Naive thymus-derived CD8-positive, alpha-beta T cell (primary cell): ENCODE data around the gene SNAP29. TPM values are rescaled to one million over a fixed set of nuclear protein-coding genes. Genes with fewer than 3 reads are reported as not detected.
A peak's percentile ranks its signal among the peaks of the same experiment; 100 is the strongest.
"Not testable (repeated sequence)": the region's sequence is repeated elsewhere in the genome, so short reads cannot be mapped to it uniquely, and the experiment has no call there.

Experiments used
- ATAC-seq, 2 donors: fragments of 150-1000 bp; cut with Tn5 transposase in 1 of 2; sonication (Bioruptor Pico), chemical (Tn5 transposase) in 1 of 2; 1 replicate in 1 of 2; 2 replicates in 1 of 2; pipeline ENCODE4 v1.10.0; 2021; ENCODE audit warnings: mild to moderate bottlenecking in 2 of 2, moderate library complexity in 2 of 2
- POLR2A ChIA-PET: fragments of 350-600 bp; sonication (Branson Sonifier 250); formaldehyde crosslinking; loops from one replicate; lab custom pipeline; 2021; ENCODE audit warnings: antibody characterized with exemption; lab: Charles Lee
- DNase-seq, 10 donors: peaks; one replicate each; pipeline versions ENCODE4 v3.0.0 to v3.0.0-alpha.2; 2020 to 2022
- H3K27ac Mint-ChIP-seq, 10 donors: one replicate each; pipeline ENCODE4 v1.8.0; 2020 to 2022; ENCODE audit warnings: mild to moderate bottlenecking in 10 of 10, mixed read lengths in 10 of 10, moderate library complexity in 4 of 10, inconsistent platforms in 1 of 10
- H3K27me3 Mint-ChIP-seq, 5 donors: one replicate each; pipeline ENCODE4 v1.8.0; 2021 to 2022; ENCODE audit warnings: mixed read lengths in 5 of 5
- H3K36me3 Mint-ChIP-seq, 3 donors: one replicate each; pipeline ENCODE4 v1.8.0; 2020 to 2022; ENCODE audit warnings: mixed read lengths in 3 of 3, mild to moderate bottlenecking in 2 of 3, inconsistent platforms in 1 of 3
- H3K4me1 Mint-ChIP-seq, 4 donors: one replicate each; pipeline ENCODE4 v1.8.0; 2021 to 2022; ENCODE audit warnings: mixed read lengths in 4 of 4
- H3K4me3 Mint-ChIP-seq, 10 donors: one replicate each; pipeline ENCODE4 v1.8.0; 2020 to 2022; ENCODE audit warnings: mild to moderate bottlenecking in 10 of 10, mixed read lengths in 10 of 10, moderate library complexity in 6 of 10, inconsistent platforms in 1 of 10
- H3K9me3 Mint-ChIP-seq, 9 donors: one replicate each; pipeline ENCODE4 v1.8.0; 2020 to 2022; ENCODE audit warnings: mixed read lengths in 9 of 9, mild to moderate bottlenecking in 3 of 9, inconsistent platforms in 1 of 9, moderate library complexity in 1 of 9
- polyA plus RNA-seq, 3 donors: library from polyadenylated mRNA; unstranded; fragments of 300-500 nt; fragmentation: Illumina TruSeq; gene quantifications; one replicate each; pipeline ENCODE4 v1.2.3, GENCODE V29; 2021
- total RNA-seq, 8 experiments: library from RNA in 2 of 8; stranded (reverse) in 2 of 8; gene quantifications; one replicate each; pipeline ENCODE4 v1.2.3 and lab custom pipeline; 2021 to 2026

Gene SNAP29
- total and polyA plus RNA-seq, 5 experiments from 2014 or later: 18.2 to 25.1 (median 20.8) TPM

DNA sequence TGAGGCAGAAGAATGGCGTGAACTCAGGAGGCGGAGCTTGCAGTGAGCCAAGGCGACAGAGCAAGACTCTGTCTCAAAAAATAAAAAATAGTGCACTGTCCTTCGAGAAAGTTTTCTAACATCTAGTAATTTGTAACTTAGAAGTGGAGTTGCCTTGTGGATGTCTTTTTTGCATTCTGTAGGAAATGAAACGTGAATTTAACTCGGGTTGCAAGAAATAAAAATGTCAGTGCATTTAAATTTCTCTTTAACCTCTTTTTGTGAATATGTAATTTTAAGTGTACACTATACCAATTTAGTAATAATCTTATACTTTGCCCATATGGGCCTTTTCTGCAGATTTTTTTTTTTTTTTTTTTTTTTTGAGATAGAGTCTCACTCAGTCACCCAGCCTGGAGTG lies 32.2 kb downstream of the SNAP29 start:
- H3K9me3 Mint-ChIP-seq: no peaks in the 10 kb centered on the region
- ATAC-seq (no peak), DNase-seq (no peak)
- H3K4me3 Mint-ChIP-seq: no peak overlapping the region
- no peaks in the 10 kb centered on the region for H3K4me1 Mint-ChIP-seq
- no peak overlapping the region for H3K27ac Mint-ChIP-seq
- H3K27me3 Mint-ChIP-seq: peaks cover 0 to 4% (median 2%) of the 10 kb centered on the region in 5 donors
- POLR2A ChIA-PET: interaction anchor here (0.5 to 0.7 kb wide), 3 partner anchors 37 to 186 kb away, joined by 3 to 4 read pairs (median 4); no protein-coding TSS in a partner anchor
- peaks cover 0 to 32% (median 5%) of the 10 kb centered on the region in 3 donors for H3K36me3 Mint-ChIP-seq

- not testable (repeated sequence) for H3K9me3 Mint-ChIP-seq, H3K4me1 Mint-ChIP-seq, DNase-seq, ATAC-seq, H3K4me3 Mint-ChIP-seq, H3K27me3 Mint-ChIP-seq, H3K36me3 Mint-ChIP-seq, H3K27ac Mint-ChIP-seq
- POLR2A ChIA-PET: interaction anchor here (1.2 kb wide), 1 partner anchor 9 kb away, joined by 3 read pairs; no protein-coding TSS in a partner anchor
These were observed 38.9 kb downstream of the SNAP29 start for GRCh38 chr22:20897737-20898136.

DNA sequence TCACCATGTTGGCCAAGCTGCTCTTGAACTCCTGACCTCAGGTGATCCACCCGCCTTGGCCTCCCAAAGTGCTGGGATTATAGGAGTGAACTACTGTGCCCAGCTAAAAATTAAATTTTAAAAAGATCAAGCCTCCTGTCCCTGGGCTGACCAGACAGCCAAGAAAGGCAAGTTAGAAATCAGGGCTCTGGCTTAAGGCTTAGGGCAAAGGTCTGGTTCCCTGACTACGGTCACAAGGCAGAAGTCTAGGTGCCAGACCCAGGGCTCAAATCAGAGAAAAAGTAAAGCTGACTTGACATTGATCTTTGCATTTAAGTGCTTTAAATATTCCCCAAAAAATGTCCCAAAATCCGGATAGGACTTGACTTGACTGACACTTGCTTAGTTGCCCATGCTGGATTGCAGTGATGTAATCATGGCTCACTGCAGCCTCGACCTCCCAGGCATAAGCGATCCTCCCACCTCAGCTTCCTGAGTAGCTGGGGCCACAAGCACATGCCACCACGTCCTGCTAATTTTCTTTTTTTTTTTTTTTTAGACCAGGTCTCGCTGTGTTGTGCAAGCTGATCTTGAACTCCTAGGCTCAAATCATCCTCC lies 41.1 kb downstream of the SNAP29 start:
- peaks cover 0 to 4% (median 0%) of the 10 kb centered on the region in 5 donors for H3K27me3 Mint-ChIP-seq
- no peak overlapping the region for H3K4me3 Mint-ChIP-seq
- POLR2A ChIA-PET: interaction anchor here (0.7 kb wide), 1 partner anchor 90 kb away, joined by 3 read pairs; no protein-coding TSS in a partner anchor
- no peaks in the 10 kb centered on the region for H3K36me3 Mint-ChIP-seq
- ATAC-seq: no peak
- no peaks in the 10 kb centered on the region for H3K9me3 Mint-ChIP-seq
- DNase-seq: no peak
- peaks cover 0 to 1% (median 0%) of the 10 kb centered on the region in 4 donors for H3K4me1 Mint-ChIP-seq
- H3K27ac Mint-ChIP-seq: peak overlapping the region in 1 of 10 donors; percentile 27

- H3K9me3 Mint-ChIP-seq, H3K27me3 Mint-ChIP-seq, H3K27ac Mint-ChIP-seq, DNase-seq, H3K4me3 Mint-ChIP-seq, ATAC-seq, H3K36me3 Mint-ChIP-seq, H3K4me1 Mint-ChIP-seq: not testable (repeated sequence)
- POLR2A ChIA-PET: interaction anchor here (0.7 kb wide), 1 partner anchor 131 kb away, joined by 4 read pairs; the partner anchor contains the start of gene SLC7A4
These were observed 42.6 kb downstream of the SNAP29 start for GRCh38 chr22:20901093-20902033.

- Mint-ChIP-seq H3K27ac (no peak overlapping the region), H3K4me3 (no peak overlapping the region), H3K36me3 (no peaks in the 10 kb centered on the region), H3K4me1 (no peaks in the 10 kb centered on the region), H3K27me3 (no peaks in the 10 kb centered on the region), H3K9me3 (no peaks in the 10 kb centered on the region)
- POLR2A ChIA-PET: no interaction called here
- ATAC-seq (no peak), DNase-seq (no peak)
These were observed 44.3 kb downstream of the SNAP29 start for GRCh38 chr22:20903093-20903492.

DNA sequence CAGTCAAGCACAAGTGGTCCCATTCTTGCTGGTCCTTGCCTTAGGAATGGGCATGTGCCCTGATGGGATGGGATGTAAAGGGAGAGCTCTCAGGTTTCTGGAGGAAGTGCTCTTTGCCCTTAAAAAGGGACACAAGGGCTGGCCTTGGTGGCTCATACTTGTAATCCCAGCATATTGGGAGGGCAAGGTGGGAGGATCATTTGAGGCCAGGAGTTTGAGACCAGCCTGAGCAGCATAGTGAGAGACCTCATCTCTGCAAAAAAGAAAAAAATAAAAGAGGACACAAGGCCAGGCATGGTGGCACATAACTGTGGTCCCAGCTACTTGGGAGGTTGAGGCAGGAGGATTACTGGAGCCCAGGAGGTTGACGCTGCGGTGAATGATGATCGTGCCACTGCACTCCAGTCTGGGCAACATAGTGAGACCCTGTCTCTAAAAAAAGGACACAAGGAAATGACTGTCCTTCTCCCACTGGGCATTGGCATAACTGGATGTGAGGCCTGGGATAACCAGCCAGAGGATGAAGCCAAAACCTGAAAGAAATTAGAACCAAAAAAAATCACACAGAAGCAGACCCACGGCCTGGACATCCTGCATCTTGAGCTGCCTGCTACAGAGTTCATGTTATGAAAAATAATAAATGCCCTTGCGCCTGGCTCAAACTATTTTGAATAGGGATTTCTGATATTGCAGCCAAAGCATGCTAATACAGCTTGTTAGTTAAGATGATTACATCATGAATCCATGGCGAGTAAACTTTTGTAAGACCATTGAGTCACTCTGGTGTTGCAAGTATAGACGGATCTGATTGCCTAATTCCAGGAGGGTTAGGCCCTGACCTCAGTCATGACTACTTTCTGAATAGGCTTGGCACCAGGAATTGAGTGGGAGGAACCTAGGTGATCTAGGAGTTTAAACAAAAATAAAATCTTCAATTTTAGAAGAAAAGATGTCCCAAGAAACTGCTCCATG lies 45.5 kb downstream of the SNAP29 start:
- ATAC-seq: no peak

GRCh38 chr22:20904980-20905355 lies 46.2 kb downstream of the SNAP29 start:
- H3K4me3 Mint-ChIP-seq: no peak overlapping the region
- no peaks in the 10 kb centered on the region for H3K36me3 Mint-ChIP-seq
- H3K9me3 Mint-ChIP-seq: no peaks in the 10 kb centered on the region
- no peaks in the 10 kb centered on the region for H3K27me3 Mint-ChIP-seq
- POLR2A ChIA-PET: no interaction called here
- ATAC-seq: no peak
- peaks cover 0 to 2% (median under 1%) of the 10 kb centered on the region in 4 donors for H3K4me1 Mint-ChIP-seq
- H3K27ac Mint-ChIP-seq: no peak overlapping the region
- DNase-seq: no peak

More for the DNA sequence above, 45.5 kb downstream of the SNAP29 start:
- no peak for DNase-seq
- Mint-ChIP-seq H3K27me3 (no peaks in the 10 kb centered on the region), H3K36me3 (no peaks in the 10 kb centered on the region), H3K27ac (no peak overlapping the region), H3K9me3 (no peaks in the 10 kb centered on the region), H3K4me3 (no peak overlapping the region), H3K4me1 (no peaks in the 10 kb centered on the region)
- POLR2A ChIA-PET: no interaction called here

DNA sequence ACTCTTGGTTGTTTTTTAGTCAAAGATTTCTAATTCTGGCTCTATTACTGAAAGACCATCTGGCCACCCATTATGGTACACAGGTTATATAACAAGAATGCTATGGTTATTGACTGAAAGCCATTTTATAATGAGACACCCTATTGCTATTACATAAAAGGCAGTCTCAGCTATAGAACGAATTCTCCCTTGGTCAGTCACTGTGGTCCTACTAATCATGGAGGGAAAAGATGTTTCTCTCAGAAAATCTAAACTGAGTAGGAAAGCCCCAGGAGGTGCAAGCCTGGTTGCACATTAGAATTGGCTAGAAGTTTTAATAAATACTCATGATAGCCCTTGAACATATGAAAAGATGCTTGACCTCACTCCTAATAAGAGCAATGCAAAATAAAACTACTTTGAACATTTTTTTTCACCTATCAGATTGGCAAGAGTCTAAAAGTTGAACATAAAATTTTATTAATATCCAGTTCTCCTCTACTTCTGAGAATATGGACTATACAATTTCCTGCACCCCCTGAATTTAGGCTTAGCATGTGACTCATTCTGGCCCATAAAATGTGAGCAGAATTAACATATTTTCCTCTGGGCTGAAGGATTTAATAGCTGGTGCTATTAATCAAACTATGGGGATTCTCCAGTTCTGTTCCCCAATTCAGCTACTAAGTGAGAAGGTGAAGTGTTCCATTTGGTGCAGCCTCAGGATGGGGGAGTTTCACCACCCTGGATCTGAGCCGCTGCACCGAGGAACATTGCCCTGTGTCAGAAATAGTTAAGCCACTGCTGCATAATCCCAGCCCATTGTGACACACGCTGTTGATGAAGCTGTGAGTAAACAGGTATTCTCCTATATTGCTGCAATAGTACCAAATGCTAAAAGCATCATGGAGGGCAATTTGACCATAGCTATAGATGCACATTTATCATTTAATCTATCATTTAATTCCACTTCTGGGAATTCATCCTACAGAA lies 46.9 kb downstream of the SNAP29 start:
- H3K27ac Mint-ChIP-seq: no peak overlapping the region
- no peaks in the 10 kb centered on the region for H3K36me3 Mint-ChIP-seq
- no peak overlapping the region for H3K4me3 Mint-ChIP-seq
- peaks cover 0 to 7% (median 2%) of the 10 kb centered on the region in 4 donors for H3K4me1 Mint-ChIP-seq
- no peaks in the 10 kb centered on the region for H3K27me3 Mint-ChIP-seq
- no peak for ATAC-seq
- POLR2A ChIA-PET: no interaction called here
- DNase-seq: no peak
- no peaks in the 10 kb centered on the region for H3K9me3 Mint-ChIP-seq

- Mint-ChIP-seq H3K9me3 (no peaks in the 10 kb centered on the region), H3K27me3 (no peaks in the 10 kb centered on the region), H3K27ac (no peak overlapping the region), H3K36me3 (no peaks in the 10 kb centered on the region), H3K4me3 (no peak overlapping the region), H3K4me1 (peaks cover 0 to 7% (median 2%) of the 10 kb centered on the region in 4 donors)
- ATAC-seq (no peak), DNase-seq (no peak)
- POLR2A ChIA-PET: interaction anchor here (0.7 kb wide), 1 partner anchor 8 kb away, joined by 3 read pairs; no protein-coding TSS in a partner anchor
These were observed 47.6 kb downstream of the SNAP29 start for GRCh38 chr22:20906387-20906767.

DNA sequence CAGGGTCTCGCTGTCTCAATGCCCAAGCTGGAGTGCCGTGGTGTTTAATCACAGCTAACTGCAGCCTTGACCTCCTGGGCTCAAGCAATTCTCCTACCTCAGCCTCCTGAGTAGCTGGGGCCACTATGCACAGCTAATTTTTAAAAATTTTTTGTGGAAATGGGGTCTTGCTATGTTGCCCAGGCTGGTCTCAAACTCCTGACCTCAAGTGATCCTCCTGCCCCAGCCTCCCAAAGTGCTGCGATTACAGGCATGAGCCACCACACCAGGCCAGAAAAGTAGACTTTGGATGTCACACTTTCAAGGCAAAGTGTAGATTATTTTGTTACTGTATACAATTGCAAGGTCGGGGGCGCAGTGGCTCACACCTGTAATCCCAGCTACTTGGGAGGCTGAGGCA lies 49.9 kb downstream of the SNAP29 start:
- H3K4me1 Mint-ChIP-seq, H3K4me3 Mint-ChIP-seq, DNase-seq, H3K27me3 Mint-ChIP-seq, H3K36me3 Mint-ChIP-seq, H3K27ac Mint-ChIP-seq, H3K9me3 Mint-ChIP-seq, ATAC-seq: not testable (repeated sequence)
- POLR2A ChIA-PET: interaction anchor here (0.7 kb wide), 2 partner anchors 18 to 23 kb away, joined by 4 to 5 read pairs; no protein-coding TSS in a partner anchor

DNA sequence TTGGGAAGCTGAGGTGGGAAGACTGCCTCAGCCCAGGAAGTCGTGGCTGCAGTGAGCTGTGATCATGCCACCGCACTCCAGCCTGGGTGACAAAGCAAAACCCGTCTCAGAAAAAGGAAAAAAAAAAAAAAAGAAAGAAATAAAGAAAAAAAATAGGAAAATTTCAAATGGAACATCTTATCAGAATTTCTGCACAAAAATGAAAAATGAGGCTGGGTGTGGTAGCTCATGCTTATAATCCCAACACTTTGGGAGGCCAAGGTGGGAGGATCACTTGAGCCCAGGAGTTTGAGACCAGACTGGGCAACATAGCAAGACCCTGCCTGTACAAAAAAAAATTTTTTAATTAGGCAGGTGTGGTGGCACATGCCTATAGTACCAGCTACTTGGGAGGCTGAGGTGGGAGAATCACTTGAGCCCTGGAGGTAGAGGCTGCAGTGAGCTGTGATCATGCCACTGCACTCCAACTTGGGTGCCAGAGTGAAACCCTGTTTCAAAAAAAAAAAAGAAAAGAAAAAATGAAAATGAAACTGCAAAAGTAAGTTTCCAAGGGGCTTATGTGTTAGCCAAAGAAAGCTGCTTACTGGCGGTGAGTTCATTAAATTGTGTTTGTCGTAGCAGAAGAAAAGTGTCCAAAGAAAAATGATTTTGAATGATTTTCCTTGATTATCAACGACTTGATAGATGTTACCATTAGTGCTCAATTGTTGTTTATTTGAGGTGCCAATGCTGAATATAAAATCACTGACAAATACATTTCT lies 50.9 kb downstream of the SNAP29 start:
- Mint-ChIP-seq H3K4me3 (no peak overlapping the region), H3K27me3 (no peaks in the 10 kb centered on the region), H3K36me3 (no peaks in the 10 kb centered on the region), H3K9me3 (no peaks in the 10 kb centered on the region), H3K27ac (peak overlapping the region in 1 of 10 donors; percentile 6), H3K4me1 (peaks cover 0 to 7% (median 2%) of the 10 kb centered on the region in 4 donors)
- no peak for DNase-seq
- ATAC-seq: no peak
- POLR2A ChIA-PET: no interaction called here
